ENCODE measurements around the gene MGAT2. TPM values are rescaled to one million over a fixed set of nuclear protein-coding genes. Genes with fewer than 3 reads are reported as not detected.
"Not testable (repeated sequence)": the region's sequence is repeated elsewhere in the genome, so short reads cannot be mapped to it uniquely, and the experiment has no call there.

Gene MGAT2
- polyA plus RNA-seq, 1 experiment, result 54.7 TPM

DNA sequence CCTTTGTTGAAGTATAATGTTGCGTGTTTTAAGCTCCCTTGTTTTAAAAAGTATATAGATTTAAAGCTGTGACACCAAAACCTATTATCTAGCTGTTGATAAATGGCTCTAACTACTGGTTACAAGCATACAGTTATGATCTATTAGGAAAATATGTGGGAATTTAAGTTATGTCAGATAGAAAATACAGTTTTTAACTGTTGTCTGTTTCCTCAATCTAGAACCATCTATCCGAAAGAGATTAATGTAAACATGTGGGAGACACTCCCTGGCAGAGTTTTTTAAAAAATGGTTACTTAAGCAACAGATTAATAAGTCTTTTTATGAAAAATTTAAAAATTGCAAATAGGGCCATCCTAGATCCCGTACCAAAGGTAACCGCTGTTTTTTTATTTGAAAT is 8.3 kb upstream of the MGAT2 start:
- H3K9me3 ChIP-seq (ENCODE audit: control insufficient read depth, insufficient read depth, low read length), result no peaks in the 10 kb centered on the region
- ChIA-PET POLR2A (interaction anchor here (0.9 kb wide), 1 partner anchor 8 kb away, joined by 4 read pairs; the partner anchor contains the start of genes MGAT2 and RPL36AL), CTCF (interaction anchor here (0.7 kb wide), 1 partner anchor 22 kb away, joined by 3 read pairs; no protein-coding TSS in a partner anchor)
- no peak overlapping the region for H3K27ac ChIP-seq (ENCODE audit: low read depth, low read length)
- H3K4me3 ChIP-seq (ENCODE audit: low read depth, low read length), result no peak overlapping the region
- H3K27me3 ChIP-seq (ENCODE audit: control insufficient read depth, insufficient read depth, low read length), result no peaks in the 10 kb centered on the region
- DNase-seq (ENCODE audit: low read depth, low spot score), result no peak
- TF ChIP-seq, protein P1, sequence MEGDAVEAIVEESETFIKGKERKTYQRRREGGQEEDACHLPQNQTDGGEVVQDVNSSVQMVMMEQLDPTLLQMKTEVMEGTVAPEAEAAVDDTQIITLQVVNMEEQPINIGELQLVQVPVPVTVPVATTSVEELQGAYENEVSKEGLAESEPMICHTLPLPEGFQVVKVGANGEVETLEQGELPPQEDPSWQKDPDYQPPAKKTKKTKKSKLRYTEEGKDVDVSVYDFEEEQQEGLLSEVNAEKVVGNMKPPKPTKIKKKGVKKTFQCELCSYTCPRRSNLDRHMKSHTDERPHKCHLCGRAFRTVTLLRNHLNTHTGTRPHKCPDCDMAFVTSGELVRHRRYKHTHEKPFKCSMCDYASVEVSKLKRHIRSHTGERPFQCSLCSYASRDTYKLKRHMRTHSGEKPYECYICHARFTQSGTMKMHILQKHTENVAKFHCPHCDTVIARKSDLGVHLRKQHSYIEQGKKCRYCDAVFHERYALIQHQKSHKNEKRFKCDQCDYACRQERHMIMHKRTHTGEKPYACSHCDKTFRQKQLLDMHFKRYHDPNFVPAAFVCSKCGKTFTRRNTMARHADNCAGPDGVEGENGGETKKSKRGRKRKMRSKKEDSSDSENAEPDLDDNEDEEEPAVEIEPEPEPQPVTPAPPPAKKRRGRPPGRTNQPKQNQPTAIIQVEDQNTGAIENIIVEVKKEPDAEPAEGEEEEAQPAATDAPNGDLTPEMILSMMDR (IDR thresholded peaks at IDR 0.05; ENCODE audit: low read depth, low read length), result no peak

GRCh38 chr14:49612671-49613070 is 7.9 kb upstream of the MGAT2 start:
- Histone ChIP-seq H3K27me3 (ENCODE audit: control insufficient read depth, insufficient read depth, low read length) (no peaks in the 10 kb centered on the region), H3K27ac (ENCODE audit: low read depth, low read length) (no peak overlapping the region), H3K4me3 (ENCODE audit: low read depth, low read length) (no peak overlapping the region), H3K9me3 (ENCODE audit: control insufficient read depth, insufficient read depth, low read length) (no peaks in the 10 kb centered on the region)
- ChIA-PET CTCF (interaction anchor here (0.7 kb wide), 1 partner anchor 21 kb away, joined by 3 read pairs; no protein-coding TSS in a partner anchor), POLR2A (interaction anchor here (0.9 kb wide), 1 partner anchor 8 kb away, joined by 4 read pairs; the partner anchor contains the start of genes MGAT2 and RPL36AL)
- TF ChIP-seq, protein P1 (IDR thresholded peaks at IDR 0.05; ENCODE audit: low read depth, low read length), result no peak
- DNase-seq (ENCODE audit: low read depth, low spot score), result no peak

GRCh38 chr14:49614196-49614595 is 6.4 kb upstream of the MGAT2 start:
- Histone ChIP-seq H3K27ac (ENCODE audit: low read depth, low read length) (no peak overlapping the region), H3K9me3 (ENCODE audit: control insufficient read depth, insufficient read depth, low read length) (no peaks in the 10 kb centered on the region), H3K27me3 (ENCODE audit: control insufficient read depth, insufficient read depth, low read length) (no peaks in the 10 kb centered on the region), H3K4me3 (ENCODE audit: low read depth, low read length) (no peak overlapping the region)
- POLR2A ChIA-PET, result no interaction called here
- CTCF ChIA-PET, result no interaction called here
- TF ChIP-seq, protein P1 (IDR thresholded peaks at IDR 0.05; ENCODE audit: low read depth, low read length), result no peak
- no peak for DNase-seq (ENCODE audit: low read depth, low spot score)

DNA sequence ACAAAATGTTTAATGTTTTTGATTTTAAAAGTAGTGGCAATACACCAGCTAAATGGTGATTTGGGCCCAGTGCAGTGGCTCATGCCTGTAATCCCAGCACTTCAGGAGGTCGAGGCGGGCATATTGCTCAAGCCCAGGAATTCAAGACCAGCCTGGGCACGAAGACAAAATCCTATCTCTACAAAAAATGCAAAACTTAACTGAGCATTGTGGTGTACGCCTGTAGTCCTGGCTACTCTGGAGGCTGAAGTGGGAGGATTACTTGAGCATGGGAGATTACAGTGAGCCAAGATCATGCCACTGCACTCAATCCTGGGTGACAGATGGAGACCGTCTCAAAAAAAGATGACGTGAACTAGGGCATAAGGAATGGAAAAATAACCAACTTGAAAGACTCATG is 4.8 kb upstream of the MGAT2 start:
- no peak overlapping the region for H3K4me3 ChIP-seq (ENCODE audit: low read depth, low read length)
- POLR2A ChIA-PET, result no interaction called here
- no peaks in the 10 kb centered on the region for H3K9me3 ChIP-seq (ENCODE audit: control insufficient read depth, insufficient read depth, low read length)
- CTCF ChIA-PET, result interaction anchor here (0.8 kb wide), 1 partner anchor 154 kb away, joined by 5 read pairs; no protein-coding TSS in a partner anchor
- TF ChIP-seq, protein P1 (IDR thresholded peaks at IDR 0.05; ENCODE audit: low read depth, low read length), result no peak
- H3K27me3 ChIP-seq (ENCODE audit: control insufficient read depth, insufficient read depth, low read length), result no peaks in the 10 kb centered on the region
- no peak overlapping the region for H3K27ac ChIP-seq (ENCODE audit: low read depth, low read length)
- DNase-seq (ENCODE audit: low read depth, low spot score), result no peak

DNA sequence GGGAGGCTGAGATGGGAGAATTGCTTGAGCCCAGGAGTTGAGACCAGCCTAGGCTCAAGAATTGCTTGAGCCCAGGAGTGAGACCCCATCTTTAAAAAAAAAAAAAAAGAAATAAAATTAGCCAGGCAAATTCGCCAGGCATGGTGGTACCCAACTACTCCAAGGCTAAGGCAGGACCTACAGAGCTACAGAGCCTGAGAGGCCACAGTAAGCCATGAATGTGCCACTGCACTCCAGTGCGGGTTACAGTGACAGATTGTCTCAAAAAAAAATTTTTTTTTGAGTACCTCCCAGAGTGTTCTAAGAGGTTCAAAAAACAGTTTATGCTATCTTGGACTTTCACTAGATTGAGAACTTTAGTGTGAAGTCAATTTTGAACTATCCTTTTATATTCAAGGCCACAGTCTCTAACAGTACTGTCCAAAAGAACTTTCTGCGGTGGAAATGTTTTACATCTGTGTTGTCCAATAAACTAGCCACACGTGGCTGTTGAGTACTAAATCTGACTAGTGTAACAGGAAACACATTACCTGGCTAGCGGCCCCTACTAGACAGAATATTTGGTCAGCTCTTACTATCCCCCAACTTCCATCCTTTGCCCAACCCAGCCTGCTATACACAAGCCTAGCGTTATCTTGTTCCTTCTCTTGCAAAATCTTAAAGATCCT is 2.6 kb upstream of the MGAT2 start:
- Histone ChIP-seq H3K9me3 (ENCODE audit: control insufficient read depth, insufficient read depth, low read length) (no peaks in the 10 kb centered on the region; the same call in 1 of the 2 replicates), H3K27me3 (ENCODE audit: control insufficient read depth, insufficient read depth, low read length) (no peaks in the 10 kb centered on the region), H3K27ac (ENCODE audit: low read depth, low read length) (peak overlapping the region; percentile 72), H3K4me3 (ENCODE audit: low read depth, low read length) (no peak overlapping the region)
- DNase-seq (ENCODE audit: low read depth, low spot score), result no peak
- POLR2A ChIA-PET, result interaction anchor here (0.7 to 1.0 kb wide), 2 partner anchors 15 to 19 kb away, joined by 3 to 4 read pairs; partner anchors contain the start of gene LRR1
- TF ChIP-seq, protein P1 (IDR thresholded peaks at IDR 0.05; ENCODE audit: low read depth, low read length), result no peak
- CTCF ChIA-PET, result interaction anchor here (0.7 to 1.4 kb wide), 3 partner anchors 16 to 31 kb away, joined by 4 to 8 read pairs (median 8); partner anchors contain the start of gene RPS29

GRCh38 chr14:49619273-49619672 is 1.3 kb upstream of the MGAT2 start:
- H3K4me3 ChIP-seq (ENCODE audit: low read depth, low read length), result peak overlapping the region; percentile 93
- H3K9me3 ChIP-seq (ENCODE audit: control insufficient read depth, insufficient read depth, low read length); H3K27me3 ChIP-seq (ENCODE audit: control insufficient read depth, insufficient read depth, low read length); H3K27ac ChIP-seq (ENCODE audit: low read depth, low read length); DNase-seq (ENCODE audit: low read depth, low spot score): not testable (repeated sequence)
- ChIA-PET POLR2A (interaction anchor here (1.0 to 2.3 kb wide), 2 partner anchors 13 to 20 kb away, joined by 4 to 26 read pairs; partner anchors contain the start of gene LRR1), CTCF (interaction anchor here (2.6 kb wide), 1 partner anchor 15 kb away, joined by 17 read pairs; the partner anchor contains the start of gene DNAAF2)
